ENCODE data around the gene MLLT1.

MLLT1 gene

DNA sequence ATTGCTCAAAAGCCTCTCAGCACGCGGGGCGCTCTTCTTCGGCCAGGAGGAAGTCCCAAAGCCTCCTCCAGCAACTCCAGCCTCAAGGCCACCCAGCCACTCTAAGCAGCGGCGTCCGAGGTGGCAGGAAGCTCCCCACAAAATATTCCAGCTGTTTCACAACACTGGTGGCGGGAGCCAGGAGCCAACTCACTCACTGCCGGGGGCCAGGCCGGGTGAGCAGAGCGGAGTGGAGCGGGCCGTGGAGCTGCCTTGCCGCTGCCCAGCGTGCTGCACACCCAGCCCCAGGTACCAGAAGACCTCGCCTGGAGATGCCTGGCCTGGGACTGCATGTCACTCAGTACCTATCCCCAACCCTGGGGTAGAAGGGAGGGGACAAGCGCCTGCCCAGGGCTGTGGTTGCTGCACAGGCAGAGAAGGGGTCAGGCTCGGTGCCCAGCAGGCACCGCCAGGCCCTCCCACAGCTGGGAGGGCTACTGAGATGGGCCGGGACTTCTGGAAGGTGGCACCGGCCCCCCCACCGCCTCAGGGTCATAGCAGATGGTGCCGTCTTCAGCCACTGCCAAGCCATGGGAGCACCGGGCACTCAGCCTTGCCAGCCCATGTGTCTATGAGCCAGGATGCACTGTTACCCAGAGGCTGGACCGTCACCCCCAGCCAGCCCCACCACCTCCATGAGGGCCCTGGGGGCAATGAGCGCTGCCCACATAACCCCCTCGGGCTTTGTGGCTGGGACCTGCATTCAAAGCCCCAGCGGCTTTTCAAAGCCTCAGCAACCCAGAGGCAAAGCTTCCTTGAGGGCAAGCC, 59.2 kb downstream of the MLLT1 start:
- DNase-seq: no peak

- DNase-seq: no peak
Measured at GRCh38 chr19:6219586-6220290, 60.0 kb downstream of the MLLT1 start.

DNA sequence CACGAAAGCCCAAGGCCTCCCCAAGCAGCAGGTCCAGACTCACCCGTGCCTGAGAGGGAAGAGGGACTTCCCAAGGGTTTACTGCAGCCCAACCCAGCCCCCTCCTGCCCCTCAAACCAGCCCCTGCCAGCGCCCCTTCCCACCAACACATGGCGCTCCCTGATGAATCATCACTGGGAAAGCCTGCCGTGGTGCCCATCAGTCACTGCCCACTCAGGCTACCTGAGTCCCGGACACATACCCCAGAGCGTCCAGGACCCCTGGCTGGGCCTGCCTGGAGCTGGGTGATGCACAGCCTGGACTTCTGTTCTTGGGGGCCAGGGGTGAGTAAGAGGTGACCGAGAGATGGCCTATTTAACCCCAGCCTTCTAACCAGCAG, 60.6 kb downstream of the MLLT1 start:
- no peak for DNase-seq

GRCh38 chr19:6218491-6219146, 61.2 kb downstream of the MLLT1 start:
- DNase-seq: peak; percentile 89 to 90

DNA sequence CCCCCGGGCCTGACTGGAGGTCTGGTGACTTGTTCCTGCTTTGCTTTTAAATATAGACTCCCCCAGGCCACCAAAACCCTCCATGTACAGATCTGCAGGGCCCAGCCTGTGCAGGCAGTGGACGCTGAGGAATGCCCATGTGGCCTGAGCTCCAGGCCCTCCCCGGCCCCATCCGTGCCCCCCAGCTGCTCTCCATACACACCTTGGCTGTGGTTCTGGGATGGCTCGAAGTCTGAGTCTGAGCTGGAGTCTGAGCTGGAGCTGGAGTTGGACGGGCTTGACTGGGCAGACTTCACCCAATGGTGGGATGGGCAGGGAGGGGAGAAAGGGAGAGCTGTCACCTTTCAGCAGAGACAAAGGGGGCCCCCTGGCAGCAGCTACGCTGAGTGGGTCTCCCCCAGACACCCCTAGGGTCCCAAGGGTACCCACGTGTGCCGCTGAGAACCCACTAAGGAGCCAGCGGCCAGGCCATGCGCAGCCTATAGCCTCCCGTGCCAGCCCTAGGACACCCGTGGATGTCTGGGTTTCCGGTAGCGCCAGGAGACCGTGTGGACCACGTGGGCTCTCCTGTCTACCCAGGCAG, 61.9 kb downstream of the MLLT1 start:
- DNase-seq: no peak

- DNase-seq: no peak
Measured at GRCh38 chr19:6216996-6217751, 62.6 kb downstream of the MLLT1 start.

DNA sequence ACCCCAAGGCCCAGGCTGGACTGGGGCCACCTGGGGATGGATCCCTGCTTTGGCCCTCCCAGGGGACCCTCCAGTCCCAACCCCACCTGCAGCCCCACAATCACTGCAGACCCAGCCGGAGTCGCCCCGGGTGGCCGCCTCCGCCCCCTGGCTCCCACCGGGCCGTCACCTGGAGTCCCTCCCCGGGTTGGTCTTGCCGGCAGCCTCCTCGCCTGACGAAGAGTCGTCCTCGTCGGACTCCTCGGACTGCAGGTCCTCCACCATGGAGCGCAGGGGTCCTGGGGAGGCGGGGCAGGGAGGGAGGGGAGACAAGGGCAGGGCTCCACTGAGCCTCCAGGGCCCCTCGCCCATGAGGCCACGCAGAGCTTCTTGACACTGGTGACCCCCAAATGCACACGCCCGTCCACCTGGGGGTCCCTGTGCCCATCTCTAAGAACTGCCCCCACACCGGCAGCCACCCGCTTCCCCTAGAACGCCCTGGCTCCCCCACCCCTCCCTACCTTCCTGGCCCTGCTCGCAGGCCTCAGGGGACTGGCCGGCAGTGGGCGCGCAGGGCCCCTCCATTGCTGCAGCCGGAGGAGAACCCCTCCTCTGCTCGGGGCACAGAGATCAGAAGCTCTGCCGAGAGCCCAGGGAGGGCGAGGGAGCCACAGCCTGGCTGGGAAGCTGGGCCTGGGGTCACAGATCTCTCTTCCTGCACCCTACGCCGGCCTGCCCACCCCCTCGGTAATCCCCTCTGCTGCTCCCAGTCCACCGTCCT, 63.4 kb downstream of the MLLT1 start:
- DNase-seq: no peak

DNA sequence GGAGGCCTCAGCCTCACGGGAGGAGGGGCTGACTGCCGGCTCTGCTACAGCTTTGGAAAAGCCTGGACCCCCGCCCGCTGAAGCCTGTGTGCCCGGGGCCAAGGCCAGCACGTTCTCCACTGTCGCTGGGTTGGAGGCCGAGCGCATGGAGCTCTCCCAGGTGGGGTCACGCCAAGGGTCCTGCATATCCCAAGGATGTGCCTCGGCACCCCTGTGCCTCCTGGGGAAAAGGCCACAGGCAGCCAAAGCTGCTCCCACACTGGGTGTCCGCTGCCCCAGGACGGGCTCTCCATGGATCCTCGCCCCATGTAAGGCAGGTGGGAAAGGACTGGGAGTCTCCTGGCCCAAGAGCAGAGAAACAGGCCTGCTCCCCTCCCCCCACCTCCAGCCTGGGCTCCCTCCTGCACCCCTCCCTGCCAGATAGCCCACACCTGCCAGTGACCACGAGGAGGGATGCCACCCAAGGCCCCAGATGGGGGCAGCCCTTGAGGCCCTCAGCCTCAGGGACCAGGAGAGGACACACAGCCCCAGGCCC, 64.0 kb downstream of the MLLT1 start:
- no peak for DNase-seq

DNA sequence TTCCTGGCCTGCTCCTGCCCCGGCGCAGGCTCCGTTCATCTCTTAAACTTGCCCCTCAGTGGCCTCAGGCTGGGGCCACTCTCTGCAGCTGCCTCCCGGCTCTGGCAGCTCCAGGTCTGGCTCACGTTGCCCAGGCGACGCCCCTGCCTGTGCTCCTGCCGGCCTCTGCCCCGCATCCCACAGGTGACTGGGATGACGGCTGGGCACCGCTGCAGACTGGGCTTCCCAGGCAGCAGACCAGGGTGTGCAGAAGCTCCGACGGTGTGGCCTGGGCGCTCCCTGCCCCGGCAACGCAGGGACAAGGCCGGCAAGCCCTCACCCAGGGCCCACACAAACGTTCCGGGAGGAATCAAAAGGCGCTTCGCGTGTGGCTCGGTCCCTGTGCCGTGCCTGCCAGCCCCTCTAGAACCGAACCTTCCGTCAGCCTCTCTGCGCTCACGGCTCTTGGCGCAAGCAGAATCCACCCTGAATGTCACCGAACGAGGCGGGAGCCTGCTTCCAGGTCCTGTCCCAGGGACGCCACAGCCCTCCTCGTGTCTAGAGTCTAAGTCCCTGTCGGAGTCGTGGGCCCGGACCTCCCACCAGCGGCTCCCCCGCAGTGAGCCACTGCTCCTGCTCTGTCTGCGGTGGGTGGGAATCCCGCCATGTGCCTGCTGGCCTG, 64.8 kb downstream of the MLLT1 start:
- DNase-seq: no peak

GRCh38 chr19:6213696-6214641, 65.8 kb downstream of the MLLT1 start:
- no peak for DNase-seq

GRCh38 chr19:6213266-6213595, 66.5 kb downstream of the MLLT1 start:
- no peak for DNase-seq

- no peak for DNase-seq
Measured at GRCh38 chr19:6212403-6213265, 67.1 kb downstream of the MLLT1 start.

DNA sequence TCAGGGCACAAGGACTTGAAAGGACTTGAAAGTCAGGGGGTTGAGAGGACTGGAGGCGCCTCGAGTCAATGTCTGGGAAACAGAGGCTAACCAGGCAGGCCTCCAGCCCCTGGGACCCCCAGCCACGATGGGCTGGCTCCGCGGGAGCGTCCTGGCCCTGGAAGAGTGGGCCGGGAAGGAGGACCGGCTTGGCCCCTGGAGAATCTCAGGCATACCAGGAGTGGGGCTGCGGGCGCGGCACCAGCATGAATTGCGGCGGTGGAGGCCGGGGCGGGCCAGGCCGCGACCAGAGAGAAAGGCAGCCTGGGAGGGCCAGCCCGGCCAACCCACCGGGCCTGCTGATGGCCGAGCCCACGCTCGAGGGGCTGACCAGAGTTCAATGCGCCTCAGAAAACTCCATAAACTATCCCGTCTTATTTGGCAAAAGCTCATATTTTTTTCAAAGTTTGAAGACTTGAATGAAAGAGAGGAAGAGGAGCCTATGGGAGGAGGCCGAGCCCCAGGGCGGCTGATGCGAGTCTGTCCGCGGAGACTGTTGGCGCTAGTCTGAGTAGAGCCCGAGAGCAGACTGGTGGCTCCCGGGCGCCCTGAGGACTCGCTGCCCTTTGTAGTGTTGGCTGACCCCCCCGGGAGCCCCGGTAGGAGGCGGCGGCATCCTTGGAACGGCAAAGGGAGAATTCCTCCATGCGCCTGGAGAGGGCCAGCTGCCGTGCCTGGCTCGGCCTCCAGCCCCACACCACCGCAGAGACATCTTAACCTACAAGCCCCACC, 68.0 kb downstream of the MLLT1 start:
- no peak for DNase-seq

GRCh38 chr19:6210721-6211600, 68.8 kb downstream of the MLLT1 start:
- no peak for DNase-seq

GRCh38 chr19:6210091-6210490, 69.7 kb downstream of the MLLT1 start:
- DNase-seq: no peak

DNA sequence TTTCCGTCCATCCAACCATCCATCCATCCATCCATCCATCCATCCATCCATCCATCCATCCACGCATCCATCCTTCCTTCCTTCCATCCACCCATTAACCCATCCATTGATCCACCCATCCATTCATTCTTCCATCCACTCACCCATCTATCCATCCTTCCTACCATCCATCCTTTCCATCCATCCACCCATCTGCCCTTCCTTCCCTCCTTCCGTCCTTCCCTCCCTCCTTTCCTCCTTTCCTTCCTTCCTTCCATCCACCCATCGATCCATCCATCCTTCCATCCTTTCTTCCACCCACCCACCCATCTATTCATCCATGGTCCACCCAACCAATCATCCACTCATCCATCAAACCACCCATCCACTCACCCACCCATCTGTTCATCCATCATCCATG, 70.1 kb downstream of the MLLT1 start:
- DNase-seq: no peak

- no peak for DNase-seq
Measured at GRCh38 chr19:6209233-6209632, 70.5 kb downstream of the MLLT1 start.

Measured in stimulated activated CD4-positive, alpha-beta T cell treated with anti-CD3 and anti-CD28 coated beads, Interleukin-2, amount 100 ng/mL, for 24 hours (primary cell).